Ascending aorta (tissue), 2 donors: ENCODE data around the gene CD209. TPM values are rescaled to one million over a fixed set of nuclear protein-coding genes. Genes with fewer than 3 reads are reported as not detected.
"Not testable (repeated sequence)": the region's sequence is repeated elsewhere in the genome, so short reads cannot be mapped to it uniquely, and the experiment has no call there.

Source experiments
- DNase-seq, 2 donors: peaks; one replicate each; pipeline ENCODE4 v3.0.0-alpha.2; 2019; ENCODE audit warnings: low spot score in 2 of 2
- H3K27ac ChIP-seq, 2 donors: fragments of 200-600 bp; sonication (generic); one replicate each; pipeline ENCODE4 v1.5.1; 2016 to 2017; ENCODE audit warnings: mild to moderate bottlenecking in 1 of 2
- H3K27me3 ChIP-seq: fragments of 200-600 bp; sonication (generic); one replicate; pipeline ENCODE4 v1.5.1; 2017
- H3K36me3 ChIP-seq, 2 donors: fragments of 200-600 bp; sonication (generic); one replicate each; pipeline ENCODE4 v1.5.1; 2016
- H3K4me1 ChIP-seq, 2 donors: fragments of 200-600 bp; sonication (generic); one replicate each; pipeline ENCODE4 v1.5.1; 2016 to 2017; ENCODE audit warnings: mild to moderate bottlenecking in 1 of 2
- H3K4me3 ChIP-seq, 2 donors: fragments of 200-600 bp; sonication (generic); one replicate each; pipeline ENCODE4 v1.5.1; 2016 to 2017; ENCODE audit warnings: mild to moderate bottlenecking in 1 of 2
- H3K9me3 ChIP-seq, 2 donors: fragments of 200-600 bp; sonication (generic); one replicate each; pipeline ENCODE4 v1.5.1; 2016
- CTCF ChIP-seq, 3 experiments: fragments of 200-600 bp in 2 of 3; fragments of 450-650 bp in 1 of 3; sonication (generic) in 2 of 3; IDR thresholded peaks; one replicate each; pipeline ENCODE4 v1.5.1; 2016 to 2019; ENCODE audit warnings: antibody characterized with exemption in 3 of 3, mild to moderate bottlenecking in 1 of 3, moderate library complexity in 1 of 3
- intact Hi-C: fragments of 100-400 bp; cut with DNase I; formaldehyde crosslinking; loops from one replicate; pipeline ENCODE4 v1.15.1; 2023
- total RNA-seq: library from RNA; depleted of rRNA; stranded (reverse); fragments of >200 nt; gene quantifications from one replicate; pipeline ENCODE4 v1.1.0, GENCODE V29; 2016

The CD209 gene
- total RNA-seq, 1 donor from 2014 or later = 12.6 TPM

- DNase-seq = no peak
Observed at GRCh38 chr19:7757358-7757757, 10.0 kb upstream of the CD209 start.

DNA sequence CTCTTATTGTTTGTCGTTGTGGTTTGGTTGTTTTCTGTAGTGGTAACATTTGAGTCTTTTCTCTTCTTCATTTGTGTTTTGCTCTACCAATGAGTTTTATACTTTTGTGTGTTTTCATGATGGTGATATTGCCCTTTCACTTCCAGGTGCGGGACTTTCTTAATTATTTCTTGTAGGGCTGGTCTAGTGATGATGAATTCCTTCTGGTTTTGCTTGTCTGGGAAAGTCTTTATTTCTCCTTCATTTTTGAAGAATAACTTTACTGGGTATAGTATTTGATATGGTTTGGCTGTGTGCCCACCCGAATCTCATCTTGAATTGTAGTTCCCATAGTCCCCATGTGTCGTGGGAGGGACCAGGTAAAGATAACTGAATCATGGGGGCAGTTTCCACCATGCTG is 8.9 kb upstream of the CD209 start:
- intact Hi-C loops = no loop called here
- H3K9me3 ChIP-seq = peaks cover 11 to 34% of the 10 kb centered on the region in 2 donors
- no peak for TF ChIP-seq CTCF (IDR thresholded peaks at IDR 0.05)
- DNase-seq = no peak
- no peaks in the 10 kb centered on the region for H3K4me1 ChIP-seq
- no peaks in the 10 kb centered on the region for H3K27me3 ChIP-seq
- no peaks in the 10 kb centered on the region for H3K36me3 ChIP-seq
- no peak overlapping the region for H3K27ac ChIP-seq
- no peak overlapping the region for H3K4me3 ChIP-seq

More at GRCh38 chr19:7757358-7757757, 10.0 kb upstream of the CD209 start:
- no peaks in the 10 kb centered on the region for H3K27me3 ChIP-seq
- H3K4me1 ChIP-seq = no peaks in the 10 kb centered on the region
- no peak overlapping the region for H3K27ac ChIP-seq
- H3K36me3 ChIP-seq = no peaks in the 10 kb centered on the region
- H3K9me3 ChIP-seq = peaks cover 11 to 34% of the 10 kb centered on the region in 2 donors
- TF ChIP-seq CTCF (IDR thresholded peaks at IDR 0.05) = no peak
- intact Hi-C loops = no loop called here
- no peak overlapping the region for H3K4me3 ChIP-seq

DNA sequence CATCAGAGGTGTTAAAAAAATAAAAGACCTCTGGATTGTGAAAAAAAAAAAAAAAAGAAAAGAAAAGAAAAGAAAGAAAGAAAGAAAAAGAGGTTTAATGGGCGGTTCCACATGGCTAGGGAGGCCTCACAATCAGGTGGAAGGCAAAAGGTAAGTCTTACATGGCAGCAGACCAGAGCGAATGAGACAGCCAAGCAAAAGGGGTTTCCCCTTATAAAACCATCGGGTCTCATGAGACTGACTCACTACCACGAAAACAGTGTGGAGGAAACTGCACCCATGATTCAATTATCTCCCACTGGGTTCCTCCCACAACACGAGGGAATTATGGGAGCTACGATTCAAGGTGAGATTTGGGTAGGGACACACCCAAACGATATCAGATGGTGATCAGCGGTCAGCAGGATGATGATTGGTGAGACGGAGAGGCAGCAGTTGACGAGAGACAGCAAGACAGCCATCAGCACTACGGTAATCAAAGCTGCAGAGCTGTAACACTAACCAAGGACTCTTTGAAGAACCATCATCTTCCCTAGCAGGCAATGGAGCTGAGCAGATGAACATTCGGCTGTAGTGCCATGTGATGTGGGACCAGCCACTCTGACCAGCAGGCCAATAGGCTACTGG is 3.9 kb upstream of the CD209 start:
- TF ChIP-seq CTCF (IDR thresholded peaks at IDR 0.05) = no peak

DNA sequence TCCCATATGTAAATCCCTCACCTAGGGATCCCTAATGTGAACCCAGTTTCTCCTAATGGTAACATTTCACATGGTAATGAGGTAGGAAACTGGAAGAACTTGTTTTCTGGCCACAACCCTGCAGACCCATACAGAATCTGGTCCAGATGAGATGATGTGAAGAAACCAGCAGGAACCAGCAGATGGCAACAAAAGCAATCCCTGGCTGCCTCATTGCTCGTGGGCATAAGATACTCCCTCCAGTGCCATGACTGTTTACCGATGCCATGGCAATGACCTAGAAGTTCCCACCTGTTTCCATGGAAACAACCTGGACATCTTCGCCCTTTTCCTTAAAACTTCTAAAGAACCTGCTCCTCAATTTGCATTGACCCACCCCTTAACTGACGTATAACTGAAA is 1.4 kb upstream of the CD209 start:
- H3K27ac ChIP-seq = no peak overlapping the region
- no peak for TF ChIP-seq CTCF (IDR thresholded peaks at IDR 0.05)
- no peaks in the 10 kb centered on the region for H3K9me3 ChIP-seq
- no peaks in the 10 kb centered on the region for H3K4me1 ChIP-seq
- no peak overlapping the region for H3K4me3 ChIP-seq
- DNase-seq = no peak
- intact Hi-C loops = no loop called here
- no peaks in the 10 kb centered on the region for H3K36me3 ChIP-seq
- no peaks in the 10 kb centered on the region for H3K27me3 ChIP-seq

More for the DNA sequence above, 3.9 kb upstream of the CD209 start:
- Histone ChIP-seq H3K4me1 (no peaks in the 10 kb centered on the region), H3K9me3 (peaks cover 0 to 4% of the 10 kb centered on the region in 2 donors), H3K36me3 (no peaks in the 10 kb centered on the region), H3K27me3 (no peaks in the 10 kb centered on the region), H3K4me3 (no peak overlapping the region), H3K27ac (no peak overlapping the region)
- intact Hi-C loops = no loop called here
- no peak for DNase-seq

GRCh38 chr19:7748171-7748570 is 837 bp upstream of the CD209 start:
- TF ChIP-seq CTCF (IDR thresholded peaks at IDR 0.05) = no peak
- no peak for DNase-seq
- intact Hi-C loops = no loop called here
- no peaks in the 10 kb centered on the region for H3K9me3 ChIP-seq
- H3K36me3 ChIP-seq = no peaks in the 10 kb centered on the region
- no peaks in the 10 kb centered on the region for H3K27me3 ChIP-seq
- no peaks in the 10 kb centered on the region for H3K4me1 ChIP-seq
- H3K27ac ChIP-seq = no peak overlapping the region
- H3K4me3 ChIP-seq = no peak overlapping the region

DNA sequence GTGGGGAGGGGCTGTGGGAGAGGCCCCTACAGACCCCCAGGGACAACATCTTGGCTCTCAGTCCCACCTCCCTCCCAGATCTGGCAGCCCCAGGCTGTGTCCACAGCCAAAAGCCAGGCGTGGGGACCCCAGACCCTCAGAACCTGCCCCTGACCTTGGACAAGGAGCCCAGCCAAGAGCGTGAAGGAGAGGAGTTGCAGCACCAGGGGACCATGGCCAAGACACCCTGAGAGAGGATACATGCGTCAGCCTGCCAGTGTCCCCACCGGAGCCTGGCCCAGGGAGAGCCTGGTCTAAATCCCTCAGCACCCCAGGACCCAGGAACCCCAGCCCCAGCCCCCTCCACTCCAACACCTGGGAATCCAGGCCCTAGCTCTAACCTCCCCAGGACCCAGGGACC is 1.0 kb downstream of the CD209 start:
- H3K27me3 ChIP-seq, DNase-seq: not testable (repeated sequence)

More for the DNA sequence above, 1.0 kb downstream of the CD209 start:
- H3K27ac ChIP-seq, H3K36me3 ChIP-seq, H3K4me1 ChIP-seq, H3K9me3 ChIP-seq, intact Hi-C loops, H3K4me3 ChIP-seq: not testable (repeated sequence)
